Prostate gland (tissue), 2 donors: ENCODE results near the gene MYO18B.

Experiments
- CTCF ChIP-seq, 4 experiments: fragments of 200-600 bp in 2 of 4; fragments of 450-650 bp in 2 of 4; sonication (generic) in 2 of 4; IDR thresholded peaks; 1 replicate in 3 of 4; 2 replicates in 1 of 4; pipeline ENCODE4 v1.5.1; 2016 to 2019; ENCODE audit warnings: antibody characterized with exemption in 4 of 4, mild to moderate bottlenecking in 2 of 4, moderate library complexity in 2 of 4
- POLR2A ChIP-seq: fragments of 450-650 bp; IDR thresholded peaks from one replicate; pipeline ENCODE4 v1.6.1; 2016; ENCODE audit warnings: antibody characterized with exemption, mild to moderate bottlenecking
- POLR2AphosphoS5 ChIP-seq: sonication (generic); formaldehyde crosslinking; IDR thresholded peaks from one replicate; pipeline ENCODE4 v1.6.1; 2017; ENCODE audit warnings: antibody characterized with exemption

- TF ChIP-seq CTCF (IDR thresholded peaks at IDR 0.05) (no peak), POLR2A (no peak), POLR2AphosphoS5 (no peak)
Measured at GRCh38 chr22:25969901-25970300, 227.9 kb downstream of the MYO18B start.
